ENCODE data around the gene HGF.

Gene HGF

DNA sequence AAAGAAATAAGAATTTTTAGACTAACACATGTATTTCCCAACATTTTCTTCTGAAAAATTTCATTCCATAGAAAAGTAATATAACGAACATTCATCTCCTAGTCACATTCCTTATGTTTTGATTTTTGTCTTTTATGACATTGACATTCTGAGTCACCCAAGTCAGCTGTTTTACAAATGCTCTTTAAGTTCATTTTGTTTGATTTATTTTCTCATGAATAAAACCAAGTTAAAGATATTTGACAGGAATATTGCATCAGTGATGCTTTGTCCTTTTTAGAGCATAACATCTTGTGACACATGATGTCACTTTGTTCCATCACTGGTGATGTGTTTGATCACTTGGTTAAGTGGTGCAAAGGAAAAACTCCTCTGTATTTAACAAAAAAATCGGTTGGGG is 48.4 kb downstream of the HGF start:
- no peak for TF ChIP-seq POLR2A (IDR thresholded peaks at IDR 0.05; ENCODE audit: low read depth, low read length)
- FAIRE-seq = no peak
- DNase-seq (ENCODE audit: insufficient read length, low spot score) = no peak

DNA sequence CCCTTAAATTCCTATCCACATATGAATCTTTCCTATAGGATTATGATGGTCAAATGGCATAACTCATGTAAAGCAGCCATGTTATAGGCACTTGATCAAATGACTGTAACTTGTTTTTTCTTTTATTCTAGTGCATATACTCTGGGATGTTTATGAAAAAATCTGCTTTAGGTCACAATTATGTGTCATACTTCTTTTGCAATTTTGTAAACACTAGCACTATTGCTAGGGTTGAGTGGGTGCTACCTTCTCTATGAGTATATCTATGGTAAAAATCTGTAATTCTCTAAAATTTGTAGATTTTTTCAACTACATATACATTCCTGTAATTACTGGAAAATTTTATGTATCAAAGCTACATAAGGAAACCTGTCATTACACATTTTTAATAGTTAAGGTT is 50.0 kb downstream of the HGF start:
- DNase-seq (ENCODE audit: insufficient read length, low spot score) (no peak), FAIRE-seq (no peak)
- TF ChIP-seq POLR2A (IDR thresholded peaks at IDR 0.05; ENCODE audit: low read depth, low read length) = no peak

DNA sequence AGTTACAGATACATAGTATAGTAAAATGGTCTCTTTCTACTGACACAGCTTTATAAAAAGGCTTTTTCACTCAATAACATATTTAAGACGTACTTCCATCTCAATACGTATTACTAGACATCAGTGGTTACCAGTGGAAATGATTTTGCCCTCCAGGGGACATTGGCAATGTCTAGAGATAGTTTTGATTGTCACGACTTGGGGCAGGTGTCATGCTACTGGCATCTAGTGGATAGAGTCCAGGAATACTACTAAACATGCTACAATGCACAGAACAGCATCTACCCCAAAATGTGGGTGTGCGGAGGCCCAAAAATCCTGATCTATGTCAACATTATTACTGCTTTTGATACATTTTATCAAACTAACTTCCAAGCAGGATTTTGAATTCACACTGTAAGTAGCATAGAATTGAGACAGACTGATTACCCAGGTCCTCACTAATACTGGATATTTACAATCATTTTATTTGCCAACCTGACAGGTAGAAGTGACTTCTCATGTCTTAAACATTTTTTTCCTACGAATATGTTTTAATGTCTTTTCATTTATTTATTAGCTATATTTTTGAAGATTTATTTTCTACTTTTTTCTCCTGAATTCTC is 53.8 kb downstream of the HGF start:
- peak; percentile 88 for FAIRE-seq
- TF ChIP-seq POLR2A (IDR thresholded peaks at IDR 0.05; ENCODE audit: low read depth, low read length) = no peak
- no peak for DNase-seq (ENCODE audit: insufficient read length, low spot score)

DNA sequence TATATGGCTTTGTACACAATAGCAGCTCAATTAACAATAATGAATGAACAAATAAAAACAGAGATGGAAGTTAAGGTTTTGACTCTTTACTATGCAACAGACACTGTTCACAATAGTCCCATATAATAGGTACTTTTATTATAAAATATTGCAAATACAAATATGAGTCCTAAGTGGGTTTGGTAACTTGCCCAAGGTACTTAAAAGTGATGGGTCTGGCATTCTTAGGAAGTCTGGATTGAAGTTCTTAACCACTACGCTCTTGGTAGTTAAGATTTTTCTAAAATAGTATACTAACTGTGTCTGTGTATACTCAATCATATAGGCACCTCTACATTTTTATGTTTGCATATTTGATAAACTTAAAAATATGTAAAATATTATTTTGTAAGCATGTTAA is 55.5 kb downstream of the HGF start:
- DNase-seq (ENCODE audit: insufficient read length, low spot score) (no peak), FAIRE-seq (no peak)
- TF ChIP-seq POLR2A (IDR thresholded peaks at IDR 0.05; ENCODE audit: low read depth, low read length) = no peak

DNA sequence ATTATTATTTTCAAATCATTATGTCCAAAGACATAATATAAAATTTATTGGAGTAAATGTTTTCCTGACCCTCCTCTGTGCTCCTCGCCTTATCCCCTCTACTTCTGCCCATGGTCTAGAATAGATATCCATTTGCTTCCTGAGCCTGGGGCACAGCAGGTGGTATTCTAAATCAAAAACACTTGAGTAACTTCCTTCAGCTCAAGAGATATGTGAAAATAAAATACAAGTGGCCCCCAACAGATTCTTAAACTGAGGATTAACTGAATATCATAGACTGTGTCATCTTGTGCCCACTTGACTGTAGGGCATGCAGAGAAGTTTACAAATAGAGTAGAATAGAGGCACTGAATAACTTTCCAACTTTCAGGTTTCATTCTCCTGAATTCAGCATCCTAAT is 59.1 kb downstream of the HGF start:
- DNase-seq (ENCODE audit: insufficient read length, low spot score) (no peak), FAIRE-seq (no peak)
- TF ChIP-seq POLR2A (IDR thresholded peaks at IDR 0.05; ENCODE audit: low read depth, low read length) = no peak

DNA sequence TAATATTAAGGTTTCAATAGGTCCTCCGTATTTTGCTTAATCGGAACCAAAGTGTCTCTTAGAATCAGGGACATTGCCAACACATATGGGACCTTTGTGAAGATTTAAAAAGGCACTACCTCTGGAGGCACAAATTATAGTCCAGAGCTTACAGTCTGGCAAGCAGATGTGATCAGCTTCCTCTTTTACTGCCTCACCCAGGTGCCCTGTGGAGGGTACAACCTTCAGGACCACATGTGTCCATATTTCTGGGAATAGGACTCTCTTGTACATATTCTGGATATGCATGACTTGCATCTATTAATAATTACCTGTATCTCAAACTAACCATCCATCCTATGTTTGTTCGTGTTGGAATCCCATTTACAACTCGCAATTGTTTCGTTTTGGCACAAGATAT is 60.0 kb downstream of the HGF start:
- TF ChIP-seq POLR2A (IDR thresholded peaks at IDR 0.05; ENCODE audit: low read depth, low read length) = no peak
- FAIRE-seq = no peak
- no peak for DNase-seq (ENCODE audit: insufficient read length, low spot score)

DNA sequence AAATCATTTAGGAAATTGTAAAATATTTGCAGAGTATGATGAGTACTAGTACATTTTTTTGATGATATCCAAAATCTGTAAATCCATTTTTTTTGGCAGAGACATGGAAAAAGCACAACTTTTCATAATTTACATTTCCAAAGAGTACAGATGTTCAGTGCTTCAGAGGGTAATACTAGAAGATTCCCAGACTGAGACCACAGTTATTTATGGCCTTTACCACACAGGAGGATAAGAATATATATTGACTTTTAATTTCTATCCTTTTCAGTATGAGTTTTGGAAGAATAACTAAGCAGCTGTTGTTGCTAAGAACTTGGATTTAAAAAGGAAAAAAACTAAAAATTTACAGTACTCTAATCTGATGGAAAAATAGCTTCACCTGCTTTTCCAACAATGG is 61.9 kb downstream of the HGF start:
- TF ChIP-seq POLR2A (IDR thresholded peaks at IDR 0.05; ENCODE audit: low read depth, low read length) = no peak
- FAIRE-seq = no peak
- no peak for DNase-seq (ENCODE audit: insufficient read length, low spot score)

DNA sequence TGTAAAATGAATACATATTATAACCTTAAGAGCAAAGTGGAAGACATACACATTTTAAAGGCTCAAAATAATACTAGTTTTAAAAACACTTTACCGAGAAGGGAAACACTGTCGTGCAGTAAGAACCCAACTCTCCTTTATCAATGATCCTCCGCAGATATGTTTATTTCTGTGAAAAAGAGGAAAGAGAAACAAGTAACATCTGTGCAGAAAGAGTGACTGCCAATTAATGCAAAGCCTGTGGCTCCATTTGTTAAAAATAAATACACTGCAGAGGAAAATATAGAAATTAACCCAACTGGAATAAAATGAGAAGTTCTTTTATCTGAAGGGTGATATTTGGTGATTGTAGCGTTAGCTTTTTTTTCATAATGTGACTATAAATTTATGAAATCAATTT is 62.7 kb downstream of the HGF start:
- no peak for FAIRE-seq
- DNase-seq (ENCODE audit: insufficient read length, low spot score) = no peak

DNA sequence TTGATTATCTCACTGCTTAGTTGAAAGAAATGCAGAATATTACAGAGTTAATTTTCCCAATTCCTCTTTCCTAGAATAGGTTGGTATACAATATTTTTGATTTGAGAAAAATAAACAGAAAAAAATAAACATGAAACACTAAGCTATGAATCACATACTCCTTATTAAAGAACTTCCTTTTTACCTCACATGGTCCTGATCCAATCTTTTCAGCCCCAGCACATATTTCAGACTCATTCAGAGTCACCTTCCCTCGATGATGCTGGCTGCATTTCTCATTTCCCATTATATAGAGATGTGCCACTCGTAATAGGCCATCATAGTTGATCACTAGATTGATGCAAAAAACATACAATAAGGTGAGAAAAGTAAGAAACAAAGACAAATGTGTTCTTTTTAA is 64.6 kb downstream of the HGF start:
- no peak for TF ChIP-seq POLR2A (IDR thresholded peaks at IDR 0.05; ENCODE audit: low read depth, low read length)
- FAIRE-seq = no peak

More for the DNA sequence above, 62.7 kb downstream of the HGF start:
- TF ChIP-seq POLR2A (IDR thresholded peaks at IDR 0.05; ENCODE audit: low read depth, low read length) = no peak

DNA sequence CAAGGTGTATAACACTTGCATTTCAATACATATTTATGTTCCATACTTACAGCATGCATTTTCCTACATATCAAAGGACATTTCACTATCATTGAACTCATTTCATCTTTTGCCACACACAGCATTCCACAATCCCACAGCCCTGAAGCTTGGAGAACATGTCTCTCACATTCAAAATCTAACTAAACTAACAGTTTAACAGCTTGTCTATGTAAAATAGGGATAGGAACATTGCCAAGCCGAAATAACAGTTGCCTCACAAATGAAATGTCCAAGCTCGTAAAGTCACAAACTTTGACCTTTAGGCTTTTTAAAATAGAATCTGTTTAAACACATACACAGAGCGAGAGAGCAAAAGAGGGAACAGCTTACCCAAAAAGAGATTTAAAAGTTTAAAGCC is 65.3 kb downstream of the HGF start:
- DNase-seq (ENCODE audit: insufficient read length, low spot score) (no peak), FAIRE-seq (no peak)
- no peak for TF ChIP-seq POLR2A (IDR thresholded peaks at IDR 0.05; ENCODE audit: low read depth, low read length)

More for the DNA sequence above, 64.6 kb downstream of the HGF start:
- DNase-seq (ENCODE audit: insufficient read length, low spot score) = no peak

DNA sequence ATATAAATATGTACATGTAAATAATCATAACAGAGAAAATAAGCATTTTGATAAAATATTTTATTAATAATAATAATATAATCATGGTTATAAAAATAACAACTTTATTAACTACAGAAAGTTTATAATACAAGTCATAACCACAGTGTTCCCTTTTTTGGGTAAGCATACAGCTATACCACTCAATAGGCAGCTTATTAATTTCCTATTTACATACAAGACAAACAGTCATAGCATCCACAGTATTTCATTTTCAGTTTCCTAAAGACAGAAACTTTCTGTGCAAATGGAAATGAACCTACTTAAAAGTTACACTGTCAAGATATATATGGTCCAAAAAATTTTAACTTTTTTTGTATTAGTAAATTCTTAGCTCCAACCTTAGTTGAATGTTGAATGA is 70.9 kb downstream of the HGF start:
- no peak for TF ChIP-seq POLR2A (IDR thresholded peaks at IDR 0.05; ENCODE audit: low read depth, low read length)
- FAIRE-seq (no peak), DNase-seq (ENCODE audit: insufficient read length, low spot score) (no peak)

DNA sequence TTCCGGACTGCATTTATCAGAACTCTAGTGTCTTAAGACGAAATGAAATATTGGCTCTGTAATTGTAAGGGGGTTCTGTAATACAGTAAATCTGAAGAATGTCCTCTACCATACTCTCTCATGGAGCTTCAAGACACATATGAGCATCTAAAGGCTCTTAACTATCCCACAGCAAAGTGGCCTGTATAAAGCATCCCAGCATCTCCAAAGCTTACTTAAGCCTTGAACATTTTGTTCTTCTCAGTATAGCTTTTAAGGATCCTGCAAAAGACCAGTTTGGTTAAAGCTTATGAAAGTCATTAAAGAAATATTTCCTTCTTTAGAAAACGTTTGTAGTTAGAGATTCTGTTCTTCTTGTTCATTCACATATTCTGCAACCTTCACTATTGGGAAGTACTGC is 75.1 kb downstream of the HGF start:
- no peak for TF ChIP-seq POLR2A (IDR thresholded peaks at IDR 0.05; ENCODE audit: low read depth, low read length)
- no peak for FAIRE-seq

DNA sequence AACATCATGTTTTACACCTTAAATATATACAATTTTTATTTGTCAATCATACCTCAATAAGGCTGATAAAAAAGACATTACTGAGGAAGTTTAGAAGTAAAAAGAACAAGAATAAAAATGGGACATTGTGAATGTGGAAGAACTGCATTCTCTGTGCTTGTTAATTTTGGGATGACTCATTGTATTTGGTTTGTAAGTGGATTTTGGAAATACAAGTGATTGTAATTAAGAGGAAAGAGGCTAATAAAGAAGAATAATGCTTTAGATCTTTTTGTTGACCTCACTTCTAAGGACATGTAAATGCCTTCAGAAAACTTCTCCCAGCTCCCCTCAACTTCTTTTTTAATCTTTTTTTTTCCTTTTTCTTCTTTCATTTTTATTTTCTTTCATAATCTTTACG is 76.0 kb downstream of the HGF start:
- no peak for FAIRE-seq
- TF ChIP-seq POLR2A (IDR thresholded peaks at IDR 0.05; ENCODE audit: low read depth, low read length) = no peak
- no peak for DNase-seq (ENCODE audit: insufficient read length, low spot score)

More for the DNA sequence above, 75.1 kb downstream of the HGF start:
- no peak for DNase-seq (ENCODE audit: insufficient read length, low spot score)

DNA sequence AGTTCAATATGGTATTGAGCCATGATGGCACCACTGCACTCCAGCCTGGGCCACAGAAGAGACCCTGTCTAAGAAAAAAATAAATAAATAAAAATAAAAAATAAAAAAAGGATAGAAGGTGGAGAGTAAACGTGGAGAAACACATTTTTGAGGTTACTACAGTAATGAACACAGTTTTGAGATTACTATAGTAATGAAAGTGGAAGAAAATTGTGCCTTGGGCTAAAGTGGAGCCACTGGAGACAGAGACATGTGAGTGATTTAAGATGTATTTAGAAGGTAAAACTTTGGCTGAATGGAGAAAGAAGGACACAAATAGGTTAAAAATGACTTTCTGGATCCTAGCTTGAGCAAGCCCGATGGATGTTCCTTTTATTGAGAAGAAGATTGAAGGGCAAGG is 76.8 kb downstream of the HGF start:
- TF ChIP-seq POLR2A (IDR thresholded peaks at IDR 0.05; ENCODE audit: low read depth, low read length) = no peak
- no peak for DNase-seq (ENCODE audit: insufficient read length, low spot score)
- no peak for FAIRE-seq

DNA sequence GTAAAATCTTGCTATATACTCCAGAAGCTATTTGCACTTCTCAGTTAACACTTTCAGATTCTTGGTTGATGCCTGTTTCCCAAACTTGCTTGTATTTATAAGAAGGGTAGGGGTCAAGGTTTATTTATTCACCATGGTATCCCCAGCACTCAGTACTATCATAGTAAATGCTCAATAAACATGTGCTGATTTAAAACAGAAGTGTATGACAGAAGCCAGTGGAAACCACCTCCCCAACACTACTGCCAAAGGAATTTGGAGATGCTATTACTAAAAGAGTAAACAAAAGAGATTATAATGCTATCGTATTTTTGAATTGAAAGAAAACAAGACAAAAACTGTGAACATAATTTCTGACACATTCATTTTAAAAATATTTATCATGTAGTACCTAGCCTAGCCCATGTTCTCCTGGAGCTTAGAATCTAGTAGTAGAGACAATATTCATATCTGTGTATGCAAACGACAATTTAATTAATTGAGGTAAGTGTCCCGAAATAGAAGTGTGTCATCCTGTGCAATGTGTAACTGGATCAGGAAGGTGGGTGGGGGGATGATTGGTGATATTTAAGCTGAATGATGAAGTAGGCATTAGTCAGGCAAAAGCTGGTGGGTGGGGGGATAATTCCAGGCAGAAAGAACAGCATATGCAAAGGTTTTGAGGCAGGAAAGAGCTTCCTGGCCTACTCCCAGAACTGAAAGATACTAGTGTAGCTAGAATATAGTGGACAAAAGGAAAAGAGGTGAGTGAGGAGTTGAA is 77.5 kb downstream of the HGF start:
- no peak for TF ChIP-seq POLR2A (IDR thresholded peaks at IDR 0.05; ENCODE audit: low read depth, low read length)
- FAIRE-seq (peak; percentile 41), DNase-seq (ENCODE audit: insufficient read length, low spot score) (no peak)

Data from H54 (cell line).